Caco-2 (cell line): ENCODE measurements around the gene ADGRG7. TPM values are rescaled to one million over a fixed set of nuclear protein-coding genes. Genes with fewer than 3 reads are reported as not detected.

ENCODE experiments used
- BruUV-seq: library from RNA; stranded (reverse); fragments of 400-500 nt; replicated peaks from 2 replicates; lab custom pipeline; 2021; lab: Mats Ljungman, UMichigan
- CTCF ChIA-PET: fragments of 300-600 bp; sonication (Branson Sonifier 250); formaldehyde crosslinking; loops from one replicate; lab custom pipeline; 2022; ENCODE audit warnings: antibody characterized with exemption; lab: Charles Lee
- POLR2A ChIA-PET: fragments of 300-600 bp; sonication (Branson Sonifier 250); formaldehyde crosslinking; loops from one replicate; lab custom pipeline; 2022; ENCODE audit warnings: antibody characterized with exemption; lab: Charles Lee
- DNase-seq, 2 experiments: peaks; one replicate each; pipeline versions ENCODE4 v3.0.0 to v3.0.0-alpha.2; 2020 to 2022
- H3K27me3 ChIP-seq: replicated peaks from 2 replicates; pipeline ENCODE4 v1.6.0; 2011; ENCODE audit warnings: low read length; ENCODE audit not compliant: control insufficient read depth, insufficient read depth
- H3K36me3 ChIP-seq: 2 replicates; pipeline ENCODE4 v1.5.1; 2011; ENCODE audit warnings: low read length; ENCODE audit not compliant: control insufficient read depth, insufficient read depth
- H3K4me1 ChIP-seq: fragments of 250-450 bp; sonication (Bioruptor Pico); 2 replicates; pipeline ENCODE4 v1.5.1; 2020; ENCODE audit warnings: mild to moderate bottlenecking
- H3K4me3 ChIP-seq: 2 replicates; pipeline ENCODE4 v1.5.1; 2011; ENCODE audit warnings: low read depth, mild to moderate bottlenecking, control low read depth, low read length
- H3K9me3 ChIP-seq: fragments of 250-450 bp; sonication (Bioruptor Pico); 2 replicates; pipeline ENCODE4 v1.5.1; 2020; ENCODE audit warnings: mild to moderate bottlenecking, moderate library complexity
- H3K27ac Mint-ChIP-seq: one replicate; pipeline ENCODE4 v1.8.0; 2022; ENCODE audit warnings: mixed read lengths; ENCODE audit not compliant: unreplicated experiment
- H3K27me3 Mint-ChIP-seq: one replicate; pipeline ENCODE4 v1.8.0; 2022; ENCODE audit warnings: mixed read lengths; ENCODE audit not compliant: insufficient read depth, unreplicated experiment
- H3K36me3 Mint-ChIP-seq: one replicate; pipeline ENCODE4 v1.8.0; 2022; ENCODE audit warnings: mild to moderate bottlenecking, mixed read lengths; ENCODE audit not compliant: insufficient read depth, unreplicated experiment
- H3K4me1 Mint-ChIP-seq: one replicate; pipeline ENCODE4 v1.8.0; 2022; ENCODE audit warnings: low read depth, mixed read lengths; ENCODE audit not compliant: unreplicated experiment
- H3K4me3 Mint-ChIP-seq: one replicate; pipeline ENCODE4 v1.8.0; 2022; ENCODE audit warnings: mild to moderate bottlenecking, moderate library complexity, mixed read lengths; ENCODE audit not compliant: unreplicated experiment
- H3K9me3 Mint-ChIP-seq: one replicate; pipeline ENCODE4 v1.8.0; 2022; ENCODE audit warnings: mixed read lengths; ENCODE audit not compliant: unreplicated experiment
- CTCF ChIP-seq, 2 experiments: fragments of 200-600 bp in 1 of 2; IDR thresholded peaks; 1 replicate in 1 of 2; 2 replicates in 1 of 2; pipeline versions ENCODE4 v1.5.1 to v1.8.0; 2011 to 2022; ENCODE audit warnings: antibody characterized with exemption in 1 of 2, control low read depth in 1 of 2, inconsistent platforms in 1 of 2, low read depth in 1 of 2, low read length in 1 of 2, mild to moderate bottlenecking in 1 of 2, moderate library complexity in 1 of 2; ENCODE audit not compliant: insufficient read depth in 1 of 2, severe bottlenecking in 1 of 2, unreplicated experiment in 1 of 2
- intact Hi-C: fragments of 100-400 bp; cut with micrococcal nuclease; formaldehyde crosslinking; loops from one replicate; pipeline ENCODE4 v1.10.0; 2022; ENCODE audit not compliant: unreplicated experiment
- total RNA-seq: library from RNA; stranded (reverse); gene quantifications from 2 replicates; pipeline ENCODE4 v1.2.3, GENCODE V29; 2022

ADGRG7 gene
- total RNA-seq, 1 experiment from 2014 or later: 4.2 TPM

GRCh38 chr3:100634493-100635272 lies 25.3 kb downstream of the ADGRG7 start:
- H3K4me3 Mint-ChIP-seq: peak overlapping the region; percentile 69
- no peaks in the 10 kb centered on the region for H3K36me3 ChIP-seq
- H3K27ac Mint-ChIP-seq: peak overlapping the region; percentile 63
- H3K4me1 Mint-ChIP-seq: peaks cover 12% of the 10 kb centered on the region
- DNase-seq: peak; percentile 80 to 84
- TF ChIP-seq CTCF (IDR thresholded peaks at IDR 0.05; ENCODE audit: insufficient read depth in 1 of 2, low read depth in 1 of 2, low read length in 1 of 2, severe bottlenecking in 1 of 2, unreplicated experiment in 1 of 2): no peak
- no peaks in the 10 kb centered on the region; the same call in 1 of the 2 replicates for H3K9me3 ChIP-seq
- ChIA-PET CTCF (interaction anchor here (0.5 to 2.0 kb wide), 9 partner anchors 32 to 300 kb away, joined by 3 to 38 read pairs (median 4); partner anchors contain the start of gene TMEM45A), POLR2A (no interaction called here)
- peaks cover 35% of the 10 kb centered on the region for H3K4me1 ChIP-seq
- intact Hi-C loops: loop anchor here (1.0 kb wide), 5 partner anchors 31 to 318 kb away; partner anchors contain the start of gene TFG
- H3K27me3 ChIP-seq: no peaks in the 10 kb centered on the region
- H3K36me3 Mint-ChIP-seq: no peaks in the 10 kb centered on the region
- no peaks in the 10 kb centered on the region for H3K27me3 Mint-ChIP-seq
- no TSS peak for BruUV-seq
- H3K4me3 ChIP-seq: 0 out of 2 replicates have a peak overlapping the region, but pooled peaks have one; percentile 2
- H3K9me3 Mint-ChIP-seq: peaks cover 7% of the 10 kb centered on the region

GRCh38 chr3:100635273-100635701 lies 25.9 kb downstream of the ADGRG7 start:
- no peak for TF ChIP-seq CTCF (IDR thresholded peaks at IDR 0.05; ENCODE audit: insufficient read depth in 1 of 2, low read depth in 1 of 2, low read length in 1 of 2, severe bottlenecking in 1 of 2, unreplicated experiment in 1 of 2)
- H3K27ac Mint-ChIP-seq: peak overlapping the region; percentile 63
- peak; percentile 82 to 87 for DNase-seq
- Histone ChIP-seq H3K36me3 (no peaks in the 10 kb centered on the region), H3K27me3 (no peaks in the 10 kb centered on the region), H3K4me1 (peaks cover 32% of the 10 kb centered on the region), H3K9me3 (no peaks in the 10 kb centered on the region; the same call in 1 of the 2 replicates), H3K4me3 (no peak overlapping the region)
- ChIA-PET POLR2A (no interaction called here), CTCF (interaction anchor here (0.5 to 2.0 kb wide), 6 partner anchors 32 to 301 kb away, joined by 3 to 38 read pairs (median 8); no protein-coding TSS in a partner anchor)
- intact Hi-C loops: loop anchor here (1.0 kb wide), 4 partner anchors 45 to 319 kb away; partner anchors contain the start of gene TFG
- H3K9me3 Mint-ChIP-seq: peaks cover 13% of the 10 kb centered on the region
- no TSS peak for BruUV-seq
- H3K4me1 Mint-ChIP-seq: peaks cover 12% of the 10 kb centered on the region
- H3K36me3 Mint-ChIP-seq: no peaks in the 10 kb centered on the region
- no peaks in the 10 kb centered on the region for H3K27me3 Mint-ChIP-seq
- H3K4me3 Mint-ChIP-seq: peak overlapping the region; percentile 69

GRCh38 chr3:100637197-100637631 lies 27.8 kb downstream of the ADGRG7 start:
- DNase-seq: no peak
- Mint-ChIP-seq H3K27ac (no peak overlapping the region), H3K4me3 (no peak overlapping the region), H3K9me3 (peaks cover 16% of the 10 kb centered on the region), H3K27me3 (no peaks in the 10 kb centered on the region), H3K4me1 (peaks cover 19% of the 10 kb centered on the region), H3K36me3 (no peaks in the 10 kb centered on the region)
- Histone ChIP-seq H3K27me3 (no peaks in the 10 kb centered on the region), H3K36me3 (no peaks in the 10 kb centered on the region), H3K4me1 (peaks cover 31% of the 10 kb centered on the region), H3K9me3 (no peaks in the 10 kb centered on the region; the same call in 1 of the 2 replicates), H3K4me3 (no peak overlapping the region)
- CTCF ChIA-PET: interaction anchor here (1.2 kb wide), 1 partner anchor 175 kb away, joined by 4 read pairs; no protein-coding TSS in a partner anchor
- BruUV-seq: no TSS peak
- intact Hi-C loops: no loop called here
- POLR2A ChIA-PET: interaction anchor here (0.6 kb wide), 1 partner anchor 72 kb away, joined by 4 read pairs; no protein-coding TSS in a partner anchor
- no peak for TF ChIP-seq CTCF (IDR thresholded peaks at IDR 0.05; ENCODE audit: insufficient read depth in 1 of 2, low read depth in 1 of 2, low read length in 1 of 2, severe bottlenecking in 1 of 2, unreplicated experiment in 1 of 2)
